Endothelial cell of hepatic sinusoid (primary cell): ENCODE measurements around the gene PRR33.
"Not testable (repeated sequence)": the region's sequence is repeated elsewhere in the genome, so short reads cannot be mapped to it uniquely, and the experiment has no call there.

Experiments
- in situ Hi-C: cut with HindIII; loops from 2 replicates; pipeline ENCODE4 v1.10.0; 2017; ENCODE audit warnings: low sequenced_read_pairs

PRR33 gene

DNA sequence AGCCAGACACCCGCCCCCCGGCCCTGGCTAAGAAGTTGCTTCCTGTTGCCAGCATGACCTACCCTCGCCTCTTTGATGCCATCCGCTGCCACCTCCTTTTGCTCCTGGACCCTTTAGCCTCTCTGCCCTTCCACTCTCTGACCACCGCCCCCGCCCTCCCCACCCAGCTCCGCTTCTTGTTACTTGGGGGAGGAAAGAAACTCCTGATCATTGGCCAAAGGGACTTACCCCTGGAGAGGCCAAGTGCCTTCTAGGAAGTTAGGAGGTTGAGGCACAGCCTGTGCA lies at the start of gene PRR33:
Gene PRR33, minus strand, starts transcription at position 65 of the 285 bp plus-strand sequence. CDS start 1,311 bp downstream, outside the sequence.
- in situ Hi-C loops: no loop called here

- in situ Hi-C loops: not testable (repeated sequence)
Observed at GRCh38 chr11:1939788-1940187, 48.1 kb upstream of the PRR33 start.

DNA sequence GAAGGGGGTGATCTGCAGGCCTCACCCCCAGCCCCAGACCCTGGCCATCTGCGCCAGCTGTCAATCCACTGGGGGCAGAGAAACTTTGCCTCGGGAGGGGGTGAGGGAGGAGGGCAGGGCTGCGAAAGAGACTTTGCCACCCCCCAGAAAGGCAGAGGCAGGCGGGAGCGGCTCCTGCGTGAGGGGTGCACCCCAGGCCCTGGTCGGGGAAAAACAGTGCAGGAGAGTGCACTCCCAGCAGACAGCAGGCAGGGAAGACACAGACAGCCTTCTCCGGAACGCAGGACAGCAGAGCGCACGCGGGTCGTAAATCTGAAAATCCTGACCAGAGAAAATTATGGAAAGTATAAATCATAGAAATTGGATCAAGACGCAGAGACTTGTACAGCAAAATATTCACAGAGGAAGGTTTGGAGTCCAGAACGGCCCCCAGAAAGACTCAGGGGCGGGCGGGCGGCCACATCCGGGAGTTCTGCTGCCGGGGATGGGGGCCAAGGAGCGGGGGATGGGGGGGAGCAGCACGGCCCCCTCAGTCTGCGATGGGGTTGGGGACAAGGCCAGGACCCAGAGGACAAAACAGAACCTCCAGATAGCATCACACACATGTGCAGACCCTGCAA lies 47.4 kb upstream of the PRR33 start:
- in situ Hi-C loops: no loop called here

- in situ Hi-C loops: no loop called here
Observed at GRCh38 chr11:1938343-1939005, 46.8 kb upstream of the PRR33 start.

GRCh38 chr11:1937616-1938342 lies 46.1 kb upstream of the PRR33 start:
- in situ Hi-C loops: no loop called here

DNA sequence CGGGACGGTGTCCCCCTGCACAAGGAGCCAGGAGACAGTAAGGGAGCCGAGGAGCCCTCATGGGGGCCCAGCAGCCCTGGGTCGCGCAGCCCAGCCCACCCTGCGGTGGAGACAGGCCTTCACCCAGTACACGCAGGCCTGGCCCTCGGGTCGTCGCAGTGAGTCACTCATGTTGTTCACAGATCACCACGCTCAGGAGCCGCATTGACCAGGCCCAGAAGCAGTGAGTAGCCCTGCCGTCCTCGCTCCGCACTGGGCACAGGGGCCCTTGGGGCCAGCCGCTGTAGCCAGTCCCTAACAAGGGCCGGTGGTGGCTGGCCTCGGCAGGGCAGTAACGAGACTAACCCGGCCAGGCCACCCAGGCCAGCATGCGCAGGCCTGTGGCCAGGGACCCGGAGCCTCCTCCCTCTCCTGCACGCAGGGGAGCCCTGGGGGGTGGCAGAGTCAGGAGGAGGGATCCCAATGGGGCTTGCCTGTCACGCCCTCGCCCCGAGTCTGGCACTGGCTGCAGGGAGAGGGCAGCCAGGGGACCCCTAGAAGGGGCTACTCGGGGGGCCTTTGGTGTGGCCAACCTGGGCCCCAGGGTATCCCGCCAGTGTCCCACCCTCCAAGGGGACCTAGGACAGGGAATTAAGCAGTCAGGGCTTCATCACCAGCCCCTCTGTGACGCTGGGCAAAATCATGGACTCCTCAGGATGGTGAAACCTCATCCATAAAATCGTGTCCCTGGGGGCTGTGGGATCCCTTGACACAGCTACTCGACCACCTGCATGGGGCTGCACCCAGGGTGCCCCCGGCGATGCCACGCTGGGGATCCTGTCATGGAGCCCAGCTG lies 45.3 kb upstream of the PRR33 start:
- in situ Hi-C loops: no loop called here

DNA sequence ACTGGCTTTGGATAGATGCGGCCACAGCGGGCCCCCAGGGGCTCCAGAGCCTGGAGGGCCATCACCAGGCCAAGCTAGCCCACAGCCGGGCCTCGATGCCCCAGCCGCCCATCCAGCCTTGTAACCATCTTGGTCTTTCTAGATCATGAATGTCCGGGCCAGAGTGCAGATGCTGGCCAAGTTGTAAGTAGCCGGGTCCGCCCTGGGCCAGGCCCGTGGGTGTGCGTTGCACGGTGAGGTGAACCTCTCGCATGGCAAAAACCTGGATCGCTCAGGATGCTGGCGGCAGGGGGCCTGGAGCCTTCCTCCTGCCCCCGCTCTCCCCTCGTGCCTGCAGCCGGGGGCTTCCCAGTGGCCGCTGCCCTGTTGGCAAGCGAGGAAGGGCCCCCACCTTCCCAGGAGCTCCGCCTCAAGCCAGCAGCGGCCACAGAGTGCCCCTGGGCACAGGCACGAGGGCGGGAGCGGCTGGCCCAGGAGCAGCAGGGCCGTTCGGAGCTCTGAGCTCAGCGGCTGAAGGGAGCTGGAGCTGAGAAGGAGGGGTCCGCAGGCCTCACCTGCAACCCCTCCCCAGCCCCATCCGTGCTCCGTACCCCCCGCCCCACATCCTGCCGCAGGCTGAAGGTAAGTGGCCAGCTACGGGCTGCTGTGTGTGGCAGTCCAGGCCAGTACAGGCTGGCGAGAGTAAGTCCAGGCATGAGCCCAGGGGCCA lies 44.5 kb upstream of the PRR33 start:
- in situ Hi-C loops: no loop called here

DNA sequence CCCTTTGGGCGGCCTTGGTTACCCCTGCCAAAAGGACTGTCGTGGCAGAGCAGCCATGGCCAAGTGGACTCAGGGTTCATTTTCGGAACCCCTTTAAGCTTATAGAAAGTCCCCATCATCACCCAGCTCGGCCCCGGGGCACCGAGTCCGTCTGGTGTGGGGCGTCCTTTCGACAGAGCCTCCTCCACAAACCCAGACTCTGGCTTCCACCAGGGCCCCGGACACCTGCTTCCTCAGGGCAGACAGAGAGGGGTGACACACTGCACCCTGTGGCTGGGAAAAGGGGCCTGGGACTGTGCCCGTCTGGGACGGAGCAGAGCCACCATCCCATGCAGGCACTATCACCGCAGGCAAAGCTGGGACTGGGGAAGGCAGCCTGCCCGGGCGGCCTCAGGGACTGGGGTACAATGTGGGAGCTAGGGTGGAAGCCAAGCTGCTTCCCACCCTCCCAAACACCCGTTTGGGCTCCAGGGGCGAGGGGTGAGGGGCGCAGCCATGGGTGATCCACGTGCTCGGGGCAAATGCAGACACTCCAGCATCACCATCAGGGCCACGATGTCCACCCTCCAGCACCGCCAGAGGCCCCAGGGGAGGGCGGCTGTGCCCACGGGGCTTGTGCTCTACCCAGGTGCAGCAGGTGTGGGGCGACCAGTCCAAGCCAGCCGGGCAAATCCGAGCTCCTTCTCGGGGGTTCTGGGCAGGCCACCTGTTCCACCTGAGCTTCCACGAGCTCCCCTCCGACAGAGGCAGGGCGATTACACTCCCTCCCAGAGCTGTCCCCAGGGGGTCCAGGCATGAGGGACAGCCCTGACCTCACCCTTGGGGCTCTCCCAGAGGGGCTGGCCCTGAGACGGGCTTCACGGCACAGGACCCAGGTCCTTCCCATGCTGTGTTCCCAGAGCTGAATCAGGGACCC lies 43.7 kb upstream of the PRR33 start:
- in situ Hi-C loops: no loop called here

DNA sequence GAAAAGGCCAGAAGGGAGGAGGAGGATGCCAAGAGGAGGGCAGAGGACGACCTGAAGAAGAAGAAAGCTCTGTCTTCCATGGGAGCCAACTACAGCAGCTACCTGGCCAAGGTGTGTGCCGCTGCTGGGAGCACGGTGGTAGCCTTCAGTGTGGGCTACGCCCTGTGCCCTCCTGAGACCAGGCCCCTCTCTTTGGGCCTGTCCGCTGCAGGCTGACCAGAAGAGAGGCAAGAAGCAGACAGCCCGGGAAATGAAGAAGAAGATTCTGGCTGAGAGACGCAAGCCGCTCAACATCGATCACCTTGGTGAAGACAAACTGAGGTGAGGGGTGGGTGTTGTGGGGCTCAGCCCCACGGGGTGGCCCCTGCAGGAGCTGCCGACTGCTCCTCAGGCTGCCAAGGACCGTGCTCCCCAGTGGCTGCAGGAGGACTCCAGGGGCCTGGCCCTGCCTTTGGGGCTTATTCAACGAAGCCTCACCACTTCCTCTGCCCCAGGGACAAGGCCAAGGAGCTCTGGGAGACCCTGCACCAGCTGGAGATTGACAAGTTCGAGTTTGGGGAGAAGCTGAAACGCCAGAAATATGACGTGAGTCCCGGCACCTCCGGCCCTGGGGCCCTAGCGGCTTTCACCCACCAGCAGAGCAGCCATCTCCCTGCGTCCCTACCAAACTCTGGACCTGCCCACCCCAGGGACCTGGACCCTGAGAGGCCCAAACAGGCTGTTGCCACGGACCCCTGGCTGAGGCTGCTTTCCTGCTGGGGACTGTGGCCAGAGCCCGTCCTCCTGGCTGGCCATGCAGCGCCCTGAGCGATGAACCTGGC lies 42.9 kb upstream of the PRR33 start:
- in situ Hi-C loops: no loop called here

GRCh38 chr11:1933416-1934334 lies 42.0 kb upstream of the PRR33 start:
- in situ Hi-C loops: no loop called here

GRCh38 chr11:1932681-1933080 lies 41.0 kb upstream of the PRR33 start:
- in situ Hi-C loops: no loop called here

GRCh38 chr11:1932105-1932480 lies 40.4 kb upstream of the PRR33 start:
- in situ Hi-C loops: no loop called here

- in situ Hi-C loops: no loop called here
Observed at GRCh38 chr11:1931341-1932104, 39.8 kb upstream of the PRR33 start.

GRCh38 chr11:1930462-1930830 lies 38.8 kb upstream of the PRR33 start:
- in situ Hi-C loops: no loop called here

DNA sequence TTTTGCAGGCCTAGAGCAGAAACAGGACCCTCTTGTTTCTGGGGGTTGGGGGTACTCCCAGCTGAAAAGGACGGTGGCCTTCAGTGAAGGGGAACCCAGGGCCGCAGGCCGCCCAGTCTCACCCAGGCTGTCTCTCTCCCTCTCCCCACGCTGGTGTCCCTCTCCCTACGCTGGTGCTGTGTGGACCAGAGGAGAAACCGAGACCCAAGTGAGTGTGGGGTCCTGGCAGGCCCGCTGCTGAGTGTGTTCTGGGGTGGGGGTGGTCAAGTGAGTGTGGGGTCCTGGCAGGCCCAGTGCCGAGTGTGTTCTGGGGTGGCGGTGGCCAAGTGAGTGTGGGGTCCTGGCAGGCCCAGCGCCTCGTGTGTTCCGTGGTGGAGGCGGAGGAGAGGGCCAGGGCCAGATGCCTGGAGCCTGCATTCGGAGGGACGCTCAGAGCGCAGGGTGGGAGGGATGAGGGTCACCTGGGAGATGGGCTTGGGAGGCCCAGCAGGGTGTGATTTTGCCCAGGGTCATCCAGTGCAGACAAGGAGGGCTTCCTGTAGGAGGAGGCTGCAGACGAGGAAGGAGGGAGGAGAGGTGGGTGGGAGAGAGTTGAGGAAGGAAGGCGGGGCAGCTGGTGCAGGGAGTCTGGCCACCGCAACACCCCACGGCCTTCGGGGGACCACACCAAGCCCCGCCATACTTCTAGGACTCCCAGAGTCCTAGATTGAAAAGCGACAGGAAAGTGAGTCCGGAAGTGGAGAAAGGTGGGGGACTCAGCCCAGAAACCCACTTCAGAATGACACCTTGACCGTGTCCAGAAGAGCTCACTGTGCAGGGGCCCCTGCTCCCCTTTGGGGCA lies 38.1 kb upstream of the PRR33 start:
- in situ Hi-C loops: no loop called here

DNA sequence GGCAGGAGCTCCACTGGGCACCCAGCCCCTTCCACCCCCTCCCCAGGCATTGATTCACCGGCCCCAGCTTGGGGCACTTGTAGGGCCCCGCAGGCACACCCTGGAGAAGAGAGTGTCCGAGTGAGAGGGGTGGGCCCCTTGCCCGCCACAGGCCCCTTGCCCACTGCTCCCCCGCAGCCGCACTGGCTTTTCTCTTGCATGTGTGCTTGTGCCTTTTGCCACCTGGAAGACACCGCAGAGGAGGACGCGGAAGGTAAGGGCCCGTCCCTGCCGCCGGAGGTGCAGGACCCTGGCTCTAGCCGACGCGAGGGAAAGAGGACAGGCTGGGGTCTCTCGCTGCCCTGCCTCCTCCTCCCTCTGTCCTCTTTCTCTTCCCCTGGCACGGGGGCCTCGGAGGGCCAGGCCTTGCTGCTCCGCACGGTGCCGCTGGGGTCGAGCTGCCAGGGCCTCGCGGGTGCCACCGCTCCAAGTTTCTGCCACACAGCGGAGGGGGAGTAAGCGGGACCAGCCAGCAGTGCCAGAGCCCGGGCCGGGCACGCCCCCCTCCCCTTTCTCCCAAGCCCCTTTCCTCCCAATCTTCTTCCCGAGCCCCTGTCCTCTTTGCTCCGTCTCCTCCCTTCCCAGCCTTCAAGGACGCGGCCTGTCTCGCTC lies 37.3 kb upstream of the PRR33 start:
- in situ Hi-C loops: no loop called here
